NT2/D1 (cell line): Measurements from ENCODE around the gene MRPL18.

ENCODE experiments used
- SUZ12 ChIP-seq: IDR thresholded peaks from 2 replicates; pipeline ENCODE4 v1.6.1; 2011; ENCODE audit not compliant: insufficient read length, insufficient read depth; ENCODE audit errors: extremely low read depth
- YY1 ChIP-seq: IDR thresholded peaks from 2 replicates; pipeline ENCODE4 v1.6.1; 2011; ENCODE audit not compliant: insufficient read length, insufficient read depth
- ZNF274 ChIP-seq: IDR thresholded peaks from 2 replicates; pipeline ENCODE4 v1.6.1; 2011; ENCODE audit warnings: mild to moderate bottlenecking, low read depth, low read length

DNA sequence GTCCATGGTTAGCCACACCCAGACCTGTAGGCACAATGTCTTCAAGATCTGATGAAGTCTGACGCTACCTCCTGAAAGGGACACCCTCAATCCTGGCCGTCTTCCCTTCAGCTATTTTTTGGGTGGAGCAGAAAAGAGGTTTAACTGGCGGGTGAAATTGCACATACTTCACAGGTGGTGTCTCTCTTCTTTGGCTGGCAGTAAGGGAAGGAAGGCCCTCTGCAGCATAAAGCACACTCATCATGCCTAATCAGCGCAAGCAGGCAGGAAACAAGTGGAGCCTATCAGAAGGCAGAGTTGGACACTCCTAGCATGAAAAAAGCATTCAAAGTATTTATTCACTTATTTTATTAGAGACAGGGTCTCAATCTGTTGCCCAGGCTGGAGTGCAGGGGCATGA is 42.7 kb downstream of the MRPL18 start:
- TF ChIP-seq YY1 (no peak), SUZ12 (no peak), ZNF274 (no peak)
